Subcutaneous adipose tissue (tissue), 4 donors: Measurements from ENCODE around the gene ANHX. TPM values are rescaled to one million over a fixed set of nuclear protein-coding genes. Genes with fewer than 3 reads are reported as not detected.

ENCODE experiments used
- total RNA-seq, 4 donors: library from RNA; depleted of rRNA; stranded (reverse); fragments of >200 nt; gene quantifications; one replicate each; pipeline ENCODE4 v1.1.0, GENCODE V29; 2016
- TF ChIP-seq, protein P1 (sequence below): fragments of 450-650 bp; IDR thresholded peaks from one replicate; pipeline ENCODE4 v1.5.1; 2016; ENCODE audit warnings: low read depth, mild to moderate bottlenecking, control low read depth, antibody characterized with exemption, moderate library complexity

ANHX gene
- not detected for total RNA-seq

DNA sequence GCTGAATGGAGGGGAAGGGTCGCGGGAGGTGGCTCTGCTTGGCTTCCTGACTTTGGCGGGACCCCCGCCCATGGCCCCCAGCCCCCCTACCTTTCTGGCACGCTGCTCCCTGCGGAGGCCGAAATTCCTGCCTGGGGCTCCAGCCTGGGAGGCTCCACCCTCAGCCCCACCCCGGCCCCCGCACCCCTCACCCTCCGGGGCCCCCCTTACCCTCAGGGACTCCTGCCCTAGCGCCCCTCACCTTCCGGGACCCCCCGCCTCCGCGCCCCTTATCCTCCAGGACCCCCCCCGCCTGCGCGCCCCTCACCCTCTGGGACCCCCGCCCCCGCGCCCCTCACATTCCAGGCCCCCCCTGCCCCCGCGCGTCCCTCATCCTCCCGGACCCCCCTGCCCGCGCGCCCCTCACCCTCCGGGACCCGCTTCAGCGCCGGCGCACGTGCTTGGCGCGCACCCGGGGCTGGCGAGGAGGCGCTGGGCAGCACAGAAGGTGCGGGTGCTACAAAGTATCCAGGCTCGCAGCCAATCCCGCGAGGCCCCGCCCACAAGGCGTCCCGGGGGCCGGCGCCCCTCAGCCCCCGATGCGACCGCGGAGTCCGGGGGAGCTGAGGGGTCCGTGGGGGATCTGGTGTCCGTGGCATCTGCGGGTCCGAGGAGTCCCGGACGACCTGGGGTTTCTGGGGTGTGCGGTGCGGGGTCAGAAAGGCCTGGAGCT is at the start of gene ANHX:
Gene ANHX (minus strand): TSS at position 477 of the 712 bp plus-strand sequence. CDS start 1,521 bp downstream, outside the sequence.
- TF ChIP-seq, protein P1, sequence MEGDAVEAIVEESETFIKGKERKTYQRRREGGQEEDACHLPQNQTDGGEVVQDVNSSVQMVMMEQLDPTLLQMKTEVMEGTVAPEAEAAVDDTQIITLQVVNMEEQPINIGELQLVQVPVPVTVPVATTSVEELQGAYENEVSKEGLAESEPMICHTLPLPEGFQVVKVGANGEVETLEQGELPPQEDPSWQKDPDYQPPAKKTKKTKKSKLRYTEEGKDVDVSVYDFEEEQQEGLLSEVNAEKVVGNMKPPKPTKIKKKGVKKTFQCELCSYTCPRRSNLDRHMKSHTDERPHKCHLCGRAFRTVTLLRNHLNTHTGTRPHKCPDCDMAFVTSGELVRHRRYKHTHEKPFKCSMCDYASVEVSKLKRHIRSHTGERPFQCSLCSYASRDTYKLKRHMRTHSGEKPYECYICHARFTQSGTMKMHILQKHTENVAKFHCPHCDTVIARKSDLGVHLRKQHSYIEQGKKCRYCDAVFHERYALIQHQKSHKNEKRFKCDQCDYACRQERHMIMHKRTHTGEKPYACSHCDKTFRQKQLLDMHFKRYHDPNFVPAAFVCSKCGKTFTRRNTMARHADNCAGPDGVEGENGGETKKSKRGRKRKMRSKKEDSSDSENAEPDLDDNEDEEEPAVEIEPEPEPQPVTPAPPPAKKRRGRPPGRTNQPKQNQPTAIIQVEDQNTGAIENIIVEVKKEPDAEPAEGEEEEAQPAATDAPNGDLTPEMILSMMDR, result no peak

DNA sequence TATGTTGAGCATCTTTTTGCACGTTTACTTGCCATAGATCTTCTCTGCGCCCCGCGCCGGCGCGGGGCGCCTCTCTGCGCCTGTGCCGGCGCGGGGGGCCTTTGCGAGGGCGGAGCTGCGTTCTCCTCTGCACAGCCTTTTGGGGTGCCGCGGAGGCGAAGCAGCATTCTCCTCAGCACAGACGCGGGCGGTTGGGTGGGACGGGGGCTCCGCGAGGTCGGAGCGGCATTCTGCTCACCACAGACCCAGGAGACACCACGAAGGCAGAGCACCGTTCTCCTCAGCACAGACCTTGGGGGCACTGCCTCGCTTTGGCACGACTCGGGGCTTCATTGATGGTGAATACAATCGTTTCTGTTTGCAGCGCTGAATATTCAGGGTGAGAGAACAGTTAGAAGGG is 28.5 kb upstream of the ANHX start:
- TF ChIP-seq, protein P1, result no peak

DNA sequence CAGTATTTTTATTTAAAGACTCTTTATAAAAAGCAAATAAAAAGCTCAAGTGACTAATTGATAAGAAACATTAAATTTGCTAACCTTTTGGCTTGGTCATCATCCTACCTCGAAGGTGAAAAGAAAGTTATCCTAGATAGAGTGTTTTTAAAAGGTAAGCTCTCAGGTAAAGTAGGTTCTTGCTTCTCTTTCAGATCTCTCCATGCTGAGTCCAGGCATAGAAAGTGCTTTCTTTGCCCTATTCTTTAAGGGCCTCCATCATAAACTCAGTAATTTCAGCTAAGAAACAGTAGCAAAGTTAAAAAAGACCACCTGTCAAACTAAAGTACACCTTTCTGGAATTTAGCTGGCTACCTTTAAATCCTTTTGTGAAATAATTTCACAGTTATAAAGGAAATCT is 20.6 kb upstream of the ANHX start:
- TF ChIP-seq, protein P1, result no peak

DNA sequence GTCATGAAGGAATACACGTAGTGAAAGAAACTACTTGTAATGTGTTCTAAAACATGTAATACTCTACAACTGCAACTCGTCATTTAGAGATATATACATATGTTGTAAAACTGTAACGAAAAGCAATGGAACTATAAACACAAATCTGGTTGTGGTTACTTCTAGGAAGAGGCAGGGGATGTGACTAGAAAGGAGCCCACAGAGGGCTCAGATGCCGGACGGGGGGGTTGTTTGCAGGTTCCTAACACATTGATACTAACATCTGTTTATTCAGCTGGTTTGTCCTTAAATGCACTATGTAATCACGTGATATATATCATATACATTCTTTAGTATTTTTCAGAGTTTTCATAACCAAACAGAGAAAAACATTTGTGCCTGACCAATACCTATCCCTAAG is 16.1 kb upstream of the ANHX start:
- TF ChIP-seq, protein P1, result no peak

DNA sequence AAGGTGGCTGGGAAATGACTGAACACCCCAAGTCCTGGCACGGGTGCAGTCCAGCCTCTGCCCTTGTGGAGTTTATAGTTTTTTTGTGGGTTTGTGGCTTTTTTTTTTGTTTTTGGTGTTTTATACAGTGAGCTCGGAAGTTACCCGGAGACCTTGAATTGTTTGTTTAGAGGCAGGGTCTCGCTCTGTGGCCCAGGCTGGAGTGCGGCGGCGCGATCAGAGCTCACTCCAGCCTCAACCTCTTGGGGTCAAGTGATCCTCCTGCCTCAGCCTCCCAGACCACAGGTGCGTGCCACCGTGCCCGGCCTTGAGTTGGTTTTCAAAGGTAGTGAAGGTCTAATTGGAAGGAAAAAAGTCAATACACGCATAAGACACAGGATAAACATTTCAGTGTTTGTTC is 879 bp upstream of the ANHX start:
- TF ChIP-seq, protein P1, result no peak

DNA sequence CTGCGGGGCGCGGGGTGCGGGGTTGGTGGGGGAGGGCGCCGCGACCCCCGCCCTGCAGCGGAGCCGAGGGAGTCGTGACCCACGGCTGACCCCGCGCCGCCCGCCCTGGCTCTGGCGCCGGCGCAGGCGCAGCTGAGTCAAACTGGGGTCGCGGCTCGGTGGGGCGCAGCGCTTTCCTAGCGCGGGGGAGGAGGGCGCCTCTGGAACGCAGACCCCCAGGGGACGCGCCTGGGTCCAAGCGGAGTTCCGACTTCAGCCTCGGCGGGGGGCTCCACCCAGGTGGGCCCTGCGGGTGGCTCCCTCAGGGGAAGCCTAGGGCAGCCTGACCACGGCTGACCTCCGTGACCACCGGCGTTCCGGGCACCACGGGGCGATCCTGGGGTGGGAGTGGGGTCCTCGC is 467 bp upstream of the ANHX start:
- TF ChIP-seq, protein P1, result no peak

DNA sequence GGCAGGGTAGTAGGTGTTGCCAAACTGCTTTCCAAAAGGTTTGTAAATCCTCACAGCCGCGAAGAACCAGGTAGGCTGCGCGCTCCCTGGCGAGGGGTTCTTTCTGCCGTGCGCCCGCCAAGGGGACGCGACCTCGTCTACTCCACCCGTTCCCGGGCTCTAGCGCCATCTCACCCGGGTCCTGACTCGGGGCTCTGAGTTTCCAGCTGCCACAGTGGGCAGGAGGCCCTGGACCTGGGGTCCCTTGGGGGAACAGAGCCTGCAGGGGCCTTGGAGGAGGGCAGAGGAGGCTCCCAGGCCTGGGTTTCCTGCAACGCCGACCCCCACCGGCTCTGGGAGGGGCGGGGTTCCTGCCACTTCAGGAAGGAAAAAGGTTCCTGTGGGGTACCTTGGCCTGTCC is 706 bp downstream of the ANHX start:
- TF ChIP-seq, protein P1, result no peak
